B cell (primary cell): ENCODE results near the gene ABCA1. TPM values are rescaled to one million over a fixed set of nuclear protein-coding genes. Genes with fewer than 3 reads are reported as not detected.

Experiments
- ATAC-seq: fragments of 200-7000 bp; cut with Tn5 transposase; one replicate; pipeline ENCODE4 v1.10.0; 2021; ENCODE audit warnings: low read depth, mild to moderate bottlenecking, moderate number of reproducible peaks, moderate library complexity
- CTCF ChIA-PET: fragments of 350-600 bp; sonication (Branson Sonifier 250); formaldehyde crosslinking; loops from one replicate; lab custom pipeline; 2021; ENCODE audit warnings: antibody characterized with exemption, inconsistent platforms; lab: Charles Lee
- POLR2A ChIA-PET: fragments of 350-600 bp; sonication (Branson Sonifier 250); formaldehyde crosslinking; loops from one replicate; lab custom pipeline; 2021; ENCODE audit warnings: antibody characterized with exemption; lab: Charles Lee
- DNase-seq: peaks from one replicate; pipeline ENCODE4 v3.0.0; 2013
- H2AFZ ChIP-seq: 2 replicates; pipeline ENCODE4 v1.6.1; 2012; ENCODE audit warnings: mild to moderate bottlenecking, low read depth, low read length; ENCODE audit not compliant: insufficient read depth, poor library complexity, severe bottlenecking
- H3K27ac ChIP-seq, 2 donors: 1 replicate in 1 of 2; 2 replicates in 1 of 2; pipeline ENCODE4 v1.5.1; 2012 to 2013; ENCODE audit warnings: low read length in 2 of 2, mild to moderate bottlenecking in 2 of 2, moderate library complexity in 1 of 2
- H3K27me3 ChIP-seq, 4 experiments: fragments of 200-600 bp in 1 of 4; sonication (generic) in 1 of 4; replicated peaks in 1 of 4; 1 replicate in 2 of 4; 2 replicates in 2 of 4; pipeline versions ENCODE4 v1.6.1 to v1.7.0; 2013 to 2016; ENCODE audit warnings: low read length in 3 of 4, mild to moderate bottlenecking in 2 of 4, mixed read lengths in 1 of 4, moderate library complexity in 1 of 4; ENCODE audit not compliant: insufficient read depth in 4 of 4, control insufficient read depth in 3 of 4; ENCODE audit errors: control extremely low read depth in 1 of 4
- H3K36me3 ChIP-seq, 2 experiments: replicated peaks in 1 of 2; 1 replicate in 1 of 2; 2 replicates in 1 of 2; pipeline versions ENCODE4 v1.6.1 to v1.7.1; 2013; ENCODE audit warnings: low read length in 1 of 2; ENCODE audit not compliant: insufficient read depth in 2 of 2, control insufficient read depth in 1 of 2; ENCODE audit errors: control extremely low read depth in 1 of 2, extremely low read depth in 1 of 2
- H3K4me1 ChIP-seq, 2 donors: fragments of 200-600 bp in 1 of 2; sonication (generic) in 1 of 2; 1 replicate in 1 of 2; 2 replicates in 1 of 2; pipeline versions ENCODE4 v1.5.1 to v1.6.1; 2013 to 2017; ENCODE audit warnings: low read length in 2 of 2; ENCODE audit not compliant: control insufficient read depth in 2 of 2, insufficient read depth in 2 of 2
- H3K4me2 ChIP-seq: replicated peaks from 2 replicates; pipeline ENCODE3; 2012; ENCODE audit warnings: mild to moderate bottlenecking, low read depth, low read length; ENCODE audit not compliant: poor library complexity, severe bottlenecking
- H3K4me3 ChIP-seq, 5 experiments: fragments of 200-600 bp in 1 of 5; sonication (generic) in 1 of 5; 1 replicate in 3 of 5; 2 replicates in 2 of 5; pipeline versions ENCODE4 v1.5.1 to v1.7.0; 2011 to 2016; ENCODE audit warnings: low read length in 4 of 5, mild to moderate bottlenecking in 4 of 5, low read depth in 2 of 5, control low read depth in 1 of 5, moderate library complexity in 1 of 5; ENCODE audit not compliant: insufficient read depth in 1 of 5; ENCODE audit errors: control extremely low read depth in 1 of 5, extremely low read depth in 1 of 5
- H3K79me2 ChIP-seq: fragments of 200-600 bp; sonication (generic); one replicate; pipeline ENCODE4 v1.6.0; 2016; ENCODE audit warnings: low read length; ENCODE audit not compliant: control insufficient read depth, insufficient read depth
- H3K9ac ChIP-seq: fragments of 200-600 bp; sonication (generic); 2 replicates; pipeline ENCODE4 v1.6.1; 2017; ENCODE audit warnings: mild to moderate bottlenecking, low read length, moderate library complexity
- H3K9me3 ChIP-seq, 3 donors: one replicate each; pipeline versions ENCODE4 v1.6.1 to v1.7.1; 2013; ENCODE audit warnings: low read length in 2 of 3; ENCODE audit not compliant: control insufficient read depth in 2 of 3, insufficient read depth in 1 of 3; ENCODE audit errors: control extremely low read depth in 1 of 3
- H4K20me1 ChIP-seq: 2 replicates; pipeline ENCODE4 v1.6.0; 2012; ENCODE audit warnings: mild to moderate bottlenecking, low read length; ENCODE audit not compliant: insufficient read depth, control insufficient read depth, poor library complexity, severe bottlenecking
- H3K27ac Mint-ChIP-seq: one replicate; pipeline ENCODE4 v1.8.0; 2021; ENCODE audit warnings: mixed read lengths
- H3K27me3 Mint-ChIP-seq: one replicate; pipeline ENCODE4 v1.8.0; 2021; ENCODE audit warnings: mixed read lengths
- H3K4me1 Mint-ChIP-seq: one replicate; pipeline ENCODE4 v1.8.0; 2021; ENCODE audit warnings: mixed read lengths
- H3K4me3 Mint-ChIP-seq: one replicate; pipeline ENCODE4 v1.8.0; 2021; ENCODE audit warnings: mixed read lengths
- H3K9me3 Mint-ChIP-seq: one replicate; pipeline ENCODE4 v1.8.0; 2022; ENCODE audit warnings: mixed read lengths; ENCODE audit not compliant: insufficient read depth
- EZH2 ChIP-seq: IDR thresholded peaks from 2 replicates; pipeline ENCODE4 v1.6.1; 2012; ENCODE audit warnings: borderline replicate concordance, low read depth, mild to moderate bottlenecking, moderate library complexity, low read length; ENCODE audit not compliant: insufficient read depth, poor library complexity, severe bottlenecking
- WGBS: methylation state at CpG from one replicate; pipeline ENCODE4 v1.1.5; 2013; ENCODE audit warnings: missing lambda C conversion rate; ENCODE audit not compliant: insufficient coverage; 5-methylcytosine and 5-hydroxymethylcytosine counted together
- intact Hi-C: fragments of 100-400 bp; cut with micrococcal nuclease; formaldehyde crosslinking; loops from one replicate; pipeline ENCODE4 v1.10.0; 2022
- polyA plus RNA-seq: library from polyadenylated mRNA; depleted of rRNA; stranded (reverse); fragments of >200 nt; gene quantifications from 2 replicates; pipeline ENCODE4 v1.2.3, GENCODE V29; 2012
- total RNA-seq, 2 donors: library from RNA; stranded (reverse); fragments of 120-200 nt in 1 of 2; gene quantifications; 1 replicate in 1 of 2; 2 replicates in 1 of 2; pipeline versions ENCODE4 v1.2.3 to v1.2.4, GENCODE V29; 2013 to 2022
- TF ChIP-seq, protein P1 (sequence below): fragments of 200-600 bp; IDR thresholded peaks from one replicate; pipeline ENCODE4 v1.8.0; 2022; ENCODE audit warnings: antibody characterized with exemption, mild to moderate bottlenecking

The ABCA1 gene
- total and polyA plus RNA-seq, 2 donors (not counting 1 experiment from before 2014, with no cell fraction given): 5.2 to 24.0 TPM

DNA sequence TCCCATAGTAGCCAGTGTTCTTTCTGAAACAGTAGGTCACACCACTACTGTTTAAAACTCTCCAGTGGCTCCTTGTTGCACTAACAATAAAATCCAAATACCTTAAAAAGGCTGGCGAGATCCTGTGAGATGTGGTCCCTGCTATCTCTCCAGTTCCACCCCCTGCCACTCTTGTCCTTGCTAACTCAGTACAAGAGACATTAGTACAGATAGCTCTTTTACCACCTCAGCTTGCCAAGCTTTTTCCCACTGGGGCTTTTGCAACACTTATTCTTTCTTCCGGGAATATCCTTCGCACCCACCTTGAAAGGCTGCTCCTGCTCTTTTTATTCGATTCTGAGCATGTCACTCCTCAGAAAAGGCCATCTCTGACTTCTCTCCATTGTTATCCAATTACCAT is 149.2 kb downstream of the ABCA1 start:
- no peak overlapping the region for H3K9ac ChIP-seq
- Mint-ChIP-seq H3K27me3 (no peaks in the 10 kb centered on the region), H3K9me3 (no peaks in the 10 kb centered on the region), H3K4me3 (no peak overlapping the region), H3K4me1 (peaks cover 27% of the 10 kb centered on the region), H3K27ac (no peak overlapping the region)
- H3K36me3 ChIP-seq: peaks cover 0 to 8% of the 10 kb centered on the region in 2 experiments
- no peak for TF ChIP-seq EZH2
- TF ChIP-seq, protein P1, sequence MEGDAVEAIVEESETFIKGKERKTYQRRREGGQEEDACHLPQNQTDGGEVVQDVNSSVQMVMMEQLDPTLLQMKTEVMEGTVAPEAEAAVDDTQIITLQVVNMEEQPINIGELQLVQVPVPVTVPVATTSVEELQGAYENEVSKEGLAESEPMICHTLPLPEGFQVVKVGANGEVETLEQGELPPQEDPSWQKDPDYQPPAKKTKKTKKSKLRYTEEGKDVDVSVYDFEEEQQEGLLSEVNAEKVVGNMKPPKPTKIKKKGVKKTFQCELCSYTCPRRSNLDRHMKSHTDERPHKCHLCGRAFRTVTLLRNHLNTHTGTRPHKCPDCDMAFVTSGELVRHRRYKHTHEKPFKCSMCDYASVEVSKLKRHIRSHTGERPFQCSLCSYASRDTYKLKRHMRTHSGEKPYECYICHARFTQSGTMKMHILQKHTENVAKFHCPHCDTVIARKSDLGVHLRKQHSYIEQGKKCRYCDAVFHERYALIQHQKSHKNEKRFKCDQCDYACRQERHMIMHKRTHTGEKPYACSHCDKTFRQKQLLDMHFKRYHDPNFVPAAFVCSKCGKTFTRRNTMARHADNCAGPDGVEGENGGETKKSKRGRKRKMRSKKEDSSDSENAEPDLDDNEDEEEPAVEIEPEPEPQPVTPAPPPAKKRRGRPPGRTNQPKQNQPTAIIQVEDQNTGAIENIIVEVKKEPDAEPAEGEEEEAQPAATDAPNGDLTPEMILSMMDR: no peak
- CTCF ChIA-PET: interaction anchor here (1.0 to 2.3 kb wide), 3 partner anchors 83 to 639 kb away, joined by 3 to 6 read pairs (median 3); no protein-coding TSS in a partner anchor
- no peak overlapping the region for H2AFZ ChIP-seq
- WGBS: 100% methylated on average over 4 of the region's 4 CpGs
- H3K27me3 ChIP-seq: no peaks in the 10 kb centered on the region
- no peak overlapping the region for H3K4me3 ChIP-seq
- H3K27ac ChIP-seq: no peak overlapping the region
- DNase-seq (no peak), ATAC-seq (no peak)
- H3K4me2 ChIP-seq: no peak overlapping the region
- H3K9me3 ChIP-seq: peaks cover 0 to 2% (median 0%) of the 10 kb centered on the region in 3 donors
- intact Hi-C loops: loop anchor here (5.0 kb wide), 2 partner anchors 213 to 463 kb away; partner anchors contain the start of gene SLC44A1
- peaks cover 35 to 47% of the 10 kb centered on the region in 2 donors for H3K4me1 ChIP-seq
- no peaks in the 10 kb centered on the region for H4K20me1 ChIP-seq
- POLR2A ChIA-PET: no interaction called here
- H3K79me2 ChIP-seq: no peaks in the 10 kb centered on the region

DNA sequence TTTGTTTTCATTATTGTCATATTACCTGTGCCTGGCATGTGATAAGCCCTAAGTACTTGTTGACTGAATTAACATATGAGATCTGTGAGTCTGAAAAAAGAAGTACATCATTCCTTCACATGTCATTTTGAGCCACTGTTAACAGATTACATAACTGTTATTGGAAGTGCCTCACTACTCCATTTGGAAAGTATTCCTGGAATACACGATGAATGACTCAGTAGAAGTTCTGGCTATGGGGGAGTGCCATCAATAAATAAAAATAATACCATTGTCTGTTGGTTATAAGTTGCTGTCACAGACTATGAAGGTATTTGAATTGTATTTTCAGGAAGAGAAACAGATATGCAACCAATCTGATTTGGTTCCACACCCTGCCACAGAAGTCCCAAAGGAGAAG is 151.2 kb downstream of the ABCA1 start:
- TF ChIP-seq, protein P1: no peak
- TF ChIP-seq EZH2: no peak
- intact Hi-C loops: loop anchor here (5.0 kb wide), 2 partner anchors 216 to 466 kb away; partner anchors contain the start of gene SLC44A1
- no peaks in the 10 kb centered on the region for H3K79me2 ChIP-seq
- CTCF ChIA-PET: no interaction called here
- Mint-ChIP-seq H3K27ac (no peak overlapping the region), H3K9me3 (no peaks in the 10 kb centered on the region), H3K27me3 (no peaks in the 10 kb centered on the region), H3K4me3 (no peak overlapping the region), H3K4me1 (peaks cover 27% of the 10 kb centered on the region)
- peak; percentile 18 for DNase-seq
- H3K27ac ChIP-seq: no peak overlapping the region
- H3K9ac ChIP-seq: no peak overlapping the region
- ATAC-seq: no peak
- peak overlapping the region; percentile 12 for H3K4me2 ChIP-seq
- H2AFZ ChIP-seq: no peak overlapping the region
- WGBS: no CpG with 5 or more reads among the region's 1 CpG
- POLR2A ChIA-PET: no interaction called here
- no peaks in the 10 kb centered on the region for H4K20me1 ChIP-seq
- H3K4me3 ChIP-seq: no peak overlapping the region
- no peaks in the 10 kb centered on the region for H3K36me3 ChIP-seq
- H3K27me3 ChIP-seq: no peaks in the 10 kb centered on the region
- peaks cover 41 to 43% of the 10 kb centered on the region in 2 donors for H3K4me1 ChIP-seq
- peaks cover 0 to 2% (median 0%) of the 10 kb centered on the region in 3 donors for H3K9me3 ChIP-seq
